Activated CD4-positive, CD25-positive, alpha-beta regulatory T cell (primary cell): ENCODE results near the gene BRD2.
A peak's percentile ranks its signal among the peaks of the same experiment; 100 is the strongest.

Source experiments
- DNase-seq, 4 experiments: peaks; one replicate each; lab custom pipeline; 2025; lab: John Stamatoyannopoulos, UW

BRD2 gene

GRCh38 chr6:32949113-32949512, 19.3 kb upstream of the BRD2 start:
- DNase-seq: no peak

GRCh38 chr6:32950010-32950409, 18.4 kb upstream of the BRD2 start:
- no peak for DNase-seq

GRCh38 chr6:32950449-32950848, 17.9 kb upstream of the BRD2 start:
- DNase-seq: no peak

GRCh38 chr6:32952817-32953739, 15.3 kb upstream of the BRD2 start, which contains the start of gene HLA-DMA:
TSS of gene HLA-DMA (minus strand) at chr6:32953097. CDS start at chr6:32953036, 61 bp downstream.
- peak in 3 of 4 experiments; percentile 52 to 54 (median 53) for DNase-seq

- DNase-seq: no peak
Measured at GRCh38 chr6:32953775-32954174, 14.6 kb upstream of the BRD2 start.

- no peak for DNase-seq
Measured at GRCh38 chr6:32954267-32954666, 14.1 kb upstream of the BRD2 start.

GRCh38 chr6:32954986-32955802, 13.2 kb upstream of the BRD2 start:
- no peak for DNase-seq

GRCh38 chr6:32956176-32956575, 12.2 kb upstream of the BRD2 start:
- no peak for DNase-seq

- no peak for DNase-seq
Measured at GRCh38 chr6:32960563-32960962, 7.8 kb upstream of the BRD2 start.

GRCh38 chr6:32962213-32962826, 6.1 kb upstream of the BRD2 start:
- DNase-seq: no peak

- DNase-seq: no peak
Measured at GRCh38 chr6:32963866-32964265, 4.5 kb upstream of the BRD2 start.

GRCh38 chr6:32964776-32965175, 3.6 kb upstream of the BRD2 start:
- no peak for DNase-seq

GRCh38 chr6:32967151-32968091, 973 bp upstream of the BRD2 start:
- no peak for DNase-seq

GRCh38 chr6:32968867-32969684, 682 bp downstream of the BRD2 start:
- DNase-seq: peak in 3 of 4 experiments; percentile 29 to 66 (median 61)

GRCh38 chr6:32969685-32970412, 1.5 kb downstream of the BRD2 start:
- DNase-seq: peak; percentile 40 to 73 (median 58)

GRCh38 chr6:32970413-32971241, 2.2 kb downstream of the BRD2 start:
- peak; percentile 65 to 77 (median 70) for DNase-seq

- no peak for DNase-seq
Measured at GRCh38 chr6:32971242-32971580, 2.8 kb downstream of the BRD2 start.

- DNase-seq: peak; percentile 98 to 100 (median 99)
Measured at GRCh38 chr6:32971581-32972352, 3.4 kb downstream of the BRD2 start.
